Liver (tissue), 3 donors: ENCODE results near the gene ADGRV1.
"Not testable (repeated sequence)": the region's sequence is repeated elsewhere in the genome, so short reads cannot be mapped to it uniquely, and the experiment has no call there.

Experiments used
- FOXA1 ChIP-seq: IDR thresholded peaks from 2 replicates; pipeline ENCODE4 v1.6.1; 2016; ENCODE audit warnings: antibody characterized with exemption
- JUND ChIP-seq, 2 donors: IDR thresholded peaks; 2 replicates each; pipeline ENCODE4 v1.6.1; 2016; ENCODE audit warnings: antibody characterized with exemption in 2 of 2
- MAX ChIP-seq: IDR thresholded peaks from 2 replicates; pipeline ENCODE4 v1.6.1; 2016; ENCODE audit warnings: antibody characterized with exemption
- RAD21 ChIP-seq, 2 donors: IDR thresholded peaks; 2 replicates each; pipeline ENCODE4 v1.6.1; 2016; ENCODE audit warnings: antibody characterized with exemption in 2 of 2, mild to moderate bottlenecking in 2 of 2
- REST ChIP-seq: IDR thresholded peaks from 2 replicates; pipeline ENCODE4 v1.6.1; 2016; ENCODE audit warnings: antibody characterized with exemption, mild to moderate bottlenecking
- TAF1 ChIP-seq: conservative IDR thresholded peaks from 2 replicates; pipeline ENCODE4 v1.6.1; 2016; ENCODE audit warnings: antibody characterized with exemption, mild to moderate bottlenecking
- YY1 ChIP-seq: IDR thresholded peaks from 2 replicates; pipeline ENCODE4 v1.6.1; 2016; ENCODE audit warnings: antibody characterized with exemption, mild to moderate bottlenecking
- TF ChIP-seq, protein P1 (sequence below): fragments of 150-350 bp; IDR thresholded peaks from 2 replicates; pipeline ENCODE4 v1.5.1; 2017; ENCODE audit warnings: improper control_type of control experiment, low read depth, low read length; ENCODE audit not compliant: missing input control
- TF ChIP-seq, protein P2 (sequence below): IDR thresholded peaks from 2 replicates; pipeline ENCODE4 v1.6.1; 2016; ENCODE audit warnings: antibody characterized with exemption
- donor health status: healthy.
- donor health status: healthy.

GRCh38 chr5:90668079-90668565 lies 109.5 kb downstream of the ADGRV1 start:
- TF ChIP-seq, protein P1, sequence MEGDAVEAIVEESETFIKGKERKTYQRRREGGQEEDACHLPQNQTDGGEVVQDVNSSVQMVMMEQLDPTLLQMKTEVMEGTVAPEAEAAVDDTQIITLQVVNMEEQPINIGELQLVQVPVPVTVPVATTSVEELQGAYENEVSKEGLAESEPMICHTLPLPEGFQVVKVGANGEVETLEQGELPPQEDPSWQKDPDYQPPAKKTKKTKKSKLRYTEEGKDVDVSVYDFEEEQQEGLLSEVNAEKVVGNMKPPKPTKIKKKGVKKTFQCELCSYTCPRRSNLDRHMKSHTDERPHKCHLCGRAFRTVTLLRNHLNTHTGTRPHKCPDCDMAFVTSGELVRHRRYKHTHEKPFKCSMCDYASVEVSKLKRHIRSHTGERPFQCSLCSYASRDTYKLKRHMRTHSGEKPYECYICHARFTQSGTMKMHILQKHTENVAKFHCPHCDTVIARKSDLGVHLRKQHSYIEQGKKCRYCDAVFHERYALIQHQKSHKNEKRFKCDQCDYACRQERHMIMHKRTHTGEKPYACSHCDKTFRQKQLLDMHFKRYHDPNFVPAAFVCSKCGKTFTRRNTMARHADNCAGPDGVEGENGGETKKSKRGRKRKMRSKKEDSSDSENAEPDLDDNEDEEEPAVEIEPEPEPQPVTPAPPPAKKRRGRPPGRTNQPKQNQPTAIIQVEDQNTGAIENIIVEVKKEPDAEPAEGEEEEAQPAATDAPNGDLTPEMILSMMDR = not testable (repeated sequence)
- TF ChIP-seq TAF1; JUND (IDR thresholded peaks at IDR 0.05); REST; YY1; FOXA1; RAD21 (IDR thresholded peaks at IDR 0.05); MAX: not testable (repeated sequence)
- TF ChIP-seq, protein P2, sequence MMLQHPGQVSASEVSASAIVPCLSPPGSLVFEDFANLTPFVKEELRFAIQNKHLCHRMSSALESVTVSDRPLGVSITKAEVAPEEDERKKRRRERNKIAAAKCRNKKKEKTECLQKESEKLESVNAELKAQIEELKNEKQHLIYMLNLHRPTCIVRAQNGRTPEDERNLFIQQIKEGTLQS = not testable (repeated sequence)
